ENCODE data around the gene OR8J3.

The OR8J3 gene, protein sequence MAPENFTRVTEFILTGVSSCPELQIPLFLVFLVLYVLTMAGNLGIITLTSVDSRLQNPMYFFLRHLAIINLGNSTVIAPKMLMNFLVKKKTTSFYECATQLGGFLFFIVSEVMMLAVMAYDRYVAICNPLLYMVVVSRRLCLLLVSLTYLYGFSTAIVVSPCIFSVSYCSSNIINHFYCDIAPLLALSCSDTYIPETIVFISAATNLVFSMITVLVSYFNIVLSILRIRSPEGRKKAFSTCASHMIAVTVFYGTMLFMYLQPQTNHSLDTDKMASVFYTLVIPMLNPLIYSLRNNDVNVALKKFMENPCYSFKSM

DNA sequence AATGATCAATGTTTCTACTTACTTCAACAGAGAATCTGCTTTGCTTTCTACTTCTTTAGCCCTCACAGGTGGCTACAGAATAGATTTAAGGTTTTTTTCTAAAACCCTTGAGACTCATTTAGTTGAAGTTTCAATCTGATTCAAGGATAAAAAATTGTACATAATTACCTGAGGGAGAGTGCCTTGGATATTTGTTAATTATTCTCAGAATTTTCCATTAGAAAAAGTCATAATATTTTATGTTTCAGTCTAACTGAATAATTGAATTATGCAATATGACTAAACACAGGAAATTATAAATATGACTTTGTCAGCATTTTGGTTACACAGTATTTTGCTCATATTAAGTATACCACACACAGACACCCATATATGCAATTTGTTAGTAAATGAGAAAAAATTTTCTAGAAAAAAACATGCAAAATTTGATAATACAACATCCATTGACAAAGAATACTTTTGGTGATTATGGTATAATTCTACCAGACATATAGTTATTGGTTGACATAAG lies at the start of gene OR8J3:
OR8J3 (minus strand) TSS at position 51 of the 511 bp plus-strand sequence. CDS start 2,483 bp downstream, outside the sequence.
- TF ChIP-seq, protein P1, sequence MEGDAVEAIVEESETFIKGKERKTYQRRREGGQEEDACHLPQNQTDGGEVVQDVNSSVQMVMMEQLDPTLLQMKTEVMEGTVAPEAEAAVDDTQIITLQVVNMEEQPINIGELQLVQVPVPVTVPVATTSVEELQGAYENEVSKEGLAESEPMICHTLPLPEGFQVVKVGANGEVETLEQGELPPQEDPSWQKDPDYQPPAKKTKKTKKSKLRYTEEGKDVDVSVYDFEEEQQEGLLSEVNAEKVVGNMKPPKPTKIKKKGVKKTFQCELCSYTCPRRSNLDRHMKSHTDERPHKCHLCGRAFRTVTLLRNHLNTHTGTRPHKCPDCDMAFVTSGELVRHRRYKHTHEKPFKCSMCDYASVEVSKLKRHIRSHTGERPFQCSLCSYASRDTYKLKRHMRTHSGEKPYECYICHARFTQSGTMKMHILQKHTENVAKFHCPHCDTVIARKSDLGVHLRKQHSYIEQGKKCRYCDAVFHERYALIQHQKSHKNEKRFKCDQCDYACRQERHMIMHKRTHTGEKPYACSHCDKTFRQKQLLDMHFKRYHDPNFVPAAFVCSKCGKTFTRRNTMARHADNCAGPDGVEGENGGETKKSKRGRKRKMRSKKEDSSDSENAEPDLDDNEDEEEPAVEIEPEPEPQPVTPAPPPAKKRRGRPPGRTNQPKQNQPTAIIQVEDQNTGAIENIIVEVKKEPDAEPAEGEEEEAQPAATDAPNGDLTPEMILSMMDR (IDR thresholded peaks at IDR 0.05; ENCODE audit: low read depth, low read length, missing control alignments): no peak
- H3K4me3 ChIP-seq (ENCODE audit: low read depth, low read length): no peak within 1 kb of the TSS
- DNase-seq (ENCODE audit: low read depth): no peak
- in situ Hi-C loops (cut with HindIII; ENCODE audit: low sequenced_read_pairs): no loop called here

DNA sequence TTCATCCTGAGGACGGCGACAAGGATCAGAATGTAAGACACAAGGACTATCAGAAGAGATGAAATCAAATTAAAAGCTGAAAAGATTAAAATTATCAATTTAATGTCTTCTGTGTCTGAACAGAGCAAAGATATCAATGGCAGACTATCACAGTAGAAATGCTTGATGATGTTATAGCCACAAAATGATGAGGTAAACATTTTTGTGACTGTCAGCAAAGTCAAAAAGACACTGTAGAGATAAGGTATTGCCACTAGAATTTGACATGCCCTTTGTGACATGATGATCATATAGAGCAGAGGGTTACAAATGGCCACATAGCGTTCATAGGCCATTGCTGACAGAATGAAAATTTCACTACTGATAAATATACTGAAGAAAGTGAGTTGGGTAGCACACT lies 48.6 kb upstream of the OR8J3 start:
- H3K4me3 ChIP-seq (ENCODE audit: low read depth, low read length): no peak overlapping the region
- in situ Hi-C loops (cut with HindIII; ENCODE audit: low sequenced_read_pairs): no loop called here
- TF ChIP-seq, protein P1 (IDR thresholded peaks at IDR 0.05; ENCODE audit: low read depth, low read length, missing control alignments): no peak
- DNase-seq (ENCODE audit: low read depth): no peak

DNA sequence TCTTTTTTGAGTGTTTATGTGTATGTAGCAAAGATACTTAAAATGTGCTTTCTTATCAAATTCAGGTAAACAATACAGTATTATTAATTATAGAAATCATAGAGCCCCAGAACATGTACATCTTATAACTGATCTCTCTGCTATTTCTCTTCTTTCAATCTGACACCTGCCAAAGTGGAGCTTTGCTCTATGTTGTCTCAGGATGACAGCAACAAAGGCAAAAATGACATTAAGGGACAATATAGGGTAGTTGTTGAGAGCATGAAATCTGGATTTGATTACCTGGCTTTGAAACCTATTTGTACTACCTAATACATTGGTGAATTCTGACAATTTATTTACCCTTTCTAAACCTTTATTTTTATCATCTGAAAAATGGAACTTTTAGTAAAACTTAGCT lies 43.5 kb upstream of the OR8J3 start:
- TF ChIP-seq, protein P1 (IDR thresholded peaks at IDR 0.05; ENCODE audit: low read depth, low read length, missing control alignments): no peak
- in situ Hi-C loops (cut with HindIII; ENCODE audit: low sequenced_read_pairs): no loop called here
- H3K4me3 ChIP-seq (ENCODE audit: low read depth, low read length): no peak overlapping the region
- no peak for DNase-seq (ENCODE audit: low read depth)

DNA sequence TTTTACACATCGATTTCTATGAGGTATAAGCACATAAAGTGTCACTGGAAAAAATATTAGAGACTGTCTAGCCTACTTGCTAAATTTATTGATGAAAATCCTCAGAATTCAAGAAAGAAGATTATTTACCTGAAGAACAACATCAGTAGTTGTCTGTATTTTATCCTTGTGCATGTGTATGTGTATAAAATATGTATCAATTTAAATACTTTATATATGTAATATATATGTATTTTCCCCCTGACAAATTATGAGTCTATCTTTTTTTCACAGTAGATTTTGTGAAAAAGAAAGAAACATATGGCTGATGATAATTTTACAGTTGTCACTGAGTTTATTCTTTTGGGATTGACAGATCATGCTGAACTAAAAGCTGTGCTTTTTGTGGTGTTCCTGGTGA lies 36.3 kb upstream of the OR8J3 start, which contains the start of gene OR5J2:
OR5J2 (plus strand) TSS at position 301 of the 400 bp plus-strand sequence; CDS start at position 301, 0 bp downstream.
- H3K4me3 ChIP-seq (ENCODE audit: low read depth, low read length): no peak within 1 kb of the TSS
- TF ChIP-seq, protein P1 (IDR thresholded peaks at IDR 0.05; ENCODE audit: low read depth, low read length, missing control alignments): no peak
- in situ Hi-C loops (cut with HindIII; ENCODE audit: low sequenced_read_pairs): no loop called here
- no peak for DNase-seq (ENCODE audit: low read depth)

DNA sequence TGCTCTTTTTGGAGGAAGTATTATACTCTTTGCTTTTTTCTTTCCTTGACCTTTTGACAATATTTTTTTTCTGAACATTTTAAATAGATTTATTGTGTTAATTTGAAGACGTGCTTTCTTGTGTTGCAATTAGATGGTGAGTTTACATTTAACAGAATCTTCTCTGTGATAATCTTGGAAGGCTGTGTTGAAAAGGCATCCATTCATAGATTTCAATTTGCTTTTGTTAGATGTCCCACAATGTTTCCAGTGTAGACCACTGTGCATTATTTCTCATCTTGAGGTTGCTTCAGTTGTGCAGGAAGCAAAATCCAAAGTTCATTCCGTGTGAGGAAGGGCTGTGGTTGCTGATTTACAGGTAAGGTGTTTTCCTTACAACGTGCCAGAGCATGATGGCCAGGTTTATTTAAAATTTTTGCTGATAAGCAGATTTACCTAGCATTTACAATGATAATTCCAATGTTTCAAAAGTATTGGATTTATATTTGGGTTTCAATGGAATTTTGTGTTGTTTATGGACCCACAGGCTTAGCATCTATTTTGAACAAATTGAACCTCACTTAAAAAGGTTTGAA lies 32.3 kb upstream of the OR8J3 start:
- DNase-seq (ENCODE audit: low read depth): no peak
- in situ Hi-C loops (cut with HindIII; ENCODE audit: low sequenced_read_pairs): no loop called here
- H3K4me3 ChIP-seq (ENCODE audit: low read depth, low read length): no peak overlapping the region

DNA sequence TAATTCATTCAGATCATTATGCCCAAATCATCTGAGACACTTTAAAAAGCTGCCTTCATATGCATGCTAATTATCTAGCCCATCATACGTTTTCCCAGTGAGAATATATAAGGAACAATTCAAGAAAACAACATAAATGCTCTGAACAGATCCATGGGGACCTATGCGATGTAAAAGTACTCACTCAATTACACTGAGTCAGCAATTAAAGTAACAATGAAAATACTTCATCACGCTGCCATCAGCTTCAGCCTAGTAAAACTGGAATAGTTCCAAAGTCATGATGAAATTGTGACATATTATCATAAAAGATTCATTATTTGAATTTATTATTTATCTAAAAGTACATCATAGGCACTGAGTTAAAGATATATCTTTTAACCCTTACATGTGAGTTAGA lies 23.8 kb upstream of the OR8J3 start:
- in situ Hi-C loops (cut with HindIII; ENCODE audit: low sequenced_read_pairs): no loop called here
- TF ChIP-seq, protein P1 (IDR thresholded peaks at IDR 0.05; ENCODE audit: low read depth, low read length, missing control alignments): no peak

More for the DNA sequence above, 32.3 kb upstream of the OR8J3 start:
- TF ChIP-seq, protein P1 (IDR thresholded peaks at IDR 0.05; ENCODE audit: low read depth, low read length, missing control alignments): no peak

More for the DNA sequence above, 23.8 kb upstream of the OR8J3 start:
- no peak for DNase-seq (ENCODE audit: low read depth)
- no peak overlapping the region for H3K4me3 ChIP-seq (ENCODE audit: low read depth, low read length)
